Measurements from ENCODE around the gene SHISA6. TPM values are rescaled to one million over a fixed set of nuclear protein-coding genes. Genes with fewer than 3 reads are reported as not detected.

Gene SHISA6
- polyA plus RNA-seq, 1 donor from 2014 or later = 1.8 TPM

DNA sequence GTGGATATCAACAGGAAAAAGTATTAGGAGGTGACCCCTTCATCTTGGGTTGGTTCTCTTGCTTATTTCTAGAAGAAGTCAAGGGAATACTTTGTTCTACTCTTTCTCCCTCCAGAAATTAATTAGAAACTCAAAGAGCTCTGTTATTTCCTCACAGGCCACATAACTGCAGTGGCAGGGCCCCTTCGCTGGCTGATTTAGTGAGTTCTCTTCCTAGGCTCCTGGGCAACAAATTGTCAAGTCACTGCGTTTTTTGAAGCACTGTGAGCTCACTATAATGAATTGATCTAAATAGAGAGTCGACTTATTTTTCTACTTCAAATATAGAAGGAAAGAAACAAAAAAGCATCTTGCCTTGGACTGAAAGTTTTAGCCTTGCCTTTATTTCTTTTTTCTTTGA lies 4.8 kb downstream of the SHISA6 start:
- H3F3A ChIP-seq (ENCODE audit: insufficient read depth, low read length, poor library complexity, severe bottlenecking) = no peaks in the 10 kb centered on the region
- no peaks in the 10 kb centered on the region for H3K9me3 ChIP-seq (ENCODE audit: low read length)
- no peak overlapping the region for H3K4me3 ChIP-seq (ENCODE audit: low read length)
- no peaks in the 10 kb centered on the region for H3K36me3 ChIP-seq (ENCODE audit: insufficient read depth, low read length)
- no peak overlapping the region for H3K9ac ChIP-seq (ENCODE audit: low read length)
- H3K79me2 ChIP-seq (replicated peaks; ENCODE audit: insufficient read depth, low read length) = no peaks in the 10 kb centered on the region
- H3K4me2 ChIP-seq (ENCODE audit: low read length) = no peak overlapping the region
- H3K27ac ChIP-seq (ENCODE audit: low read length) = no peak overlapping the region
- TF ChIP-seq, protein P1, sequence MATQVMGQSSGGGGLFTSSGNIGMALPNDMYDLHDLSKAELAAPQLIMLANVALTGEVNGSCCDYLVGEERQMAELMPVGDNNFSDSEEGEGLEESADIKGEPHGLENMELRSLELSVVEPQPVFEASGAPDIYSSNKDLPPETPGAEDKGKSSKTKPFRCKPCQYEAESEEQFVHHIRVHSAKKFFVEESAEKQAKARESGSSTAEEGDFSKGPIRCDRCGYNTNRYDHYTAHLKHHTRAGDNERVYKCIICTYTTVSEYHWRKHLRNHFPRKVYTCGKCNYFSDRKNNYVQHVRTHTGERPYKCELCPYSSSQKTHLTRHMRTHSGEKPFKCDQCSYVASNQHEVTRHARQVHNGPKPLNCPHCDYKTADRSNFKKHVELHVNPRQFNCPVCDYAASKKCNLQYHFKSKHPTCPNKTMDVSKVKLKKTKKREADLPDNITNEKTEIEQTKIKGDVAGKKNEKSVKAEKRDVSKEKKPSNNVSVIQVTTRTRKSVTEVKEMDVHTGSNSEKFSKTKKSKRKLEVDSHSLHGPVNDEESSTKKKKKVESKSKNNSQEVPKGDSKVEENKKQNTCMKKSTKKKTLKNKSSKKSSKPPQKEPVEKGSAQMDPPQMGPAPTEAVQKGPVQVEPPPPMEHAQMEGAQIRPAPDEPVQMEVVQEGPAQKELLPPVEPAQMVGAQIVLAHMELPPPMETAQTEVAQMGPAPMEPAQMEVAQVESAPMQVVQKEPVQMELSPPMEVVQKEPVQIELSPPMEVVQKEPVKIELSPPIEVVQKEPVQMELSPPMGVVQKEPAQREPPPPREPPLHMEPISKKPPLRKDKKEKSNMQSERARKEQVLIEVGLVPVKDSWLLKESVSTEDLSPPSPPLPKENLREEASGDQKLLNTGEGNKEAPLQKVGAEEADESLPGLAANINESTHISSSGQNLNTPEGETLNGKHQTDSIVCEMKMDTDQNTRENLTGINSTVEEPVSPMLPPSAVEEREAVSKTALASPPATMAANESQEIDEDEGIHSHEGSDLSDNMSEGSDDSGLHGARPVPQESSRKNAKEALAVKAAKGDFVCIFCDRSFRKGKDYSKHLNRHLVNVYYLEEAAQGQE (IDR thresholded peaks at IDR 0.05; ENCODE audit: borderline replicate concordance) = no peak
- no peak for TF ChIP-seq SMC3 (conservative IDR thresholded peaks at IDR 0.05; ENCODE audit: poor library complexity)
- TF ChIP-seq POLR2AphosphoS5 (IDR thresholded peaks at IDR 0.05) = no peak
- no peak for TF ChIP-seq EZH2 (IDR thresholded peaks at IDR 0.05; ENCODE audit: borderline replicate concordance, insufficient read depth, low read length, poor library complexity, severe bottlenecking)
- H3K9me2 ChIP-seq (ENCODE audit: insufficient read depth, low read length) = no peaks in the 10 kb centered on the region
- no peak overlapping the region for H2AFZ ChIP-seq (ENCODE audit: low read depth, low read length)
- peaks cover 24% of the 10 kb centered on the region for H3K27me3 ChIP-seq (ENCODE audit: insufficient read depth, low read depth, low read length)
- no peaks in the 10 kb centered on the region for H4K20me1 ChIP-seq (ENCODE audit: insufficient read depth)

DNA sequence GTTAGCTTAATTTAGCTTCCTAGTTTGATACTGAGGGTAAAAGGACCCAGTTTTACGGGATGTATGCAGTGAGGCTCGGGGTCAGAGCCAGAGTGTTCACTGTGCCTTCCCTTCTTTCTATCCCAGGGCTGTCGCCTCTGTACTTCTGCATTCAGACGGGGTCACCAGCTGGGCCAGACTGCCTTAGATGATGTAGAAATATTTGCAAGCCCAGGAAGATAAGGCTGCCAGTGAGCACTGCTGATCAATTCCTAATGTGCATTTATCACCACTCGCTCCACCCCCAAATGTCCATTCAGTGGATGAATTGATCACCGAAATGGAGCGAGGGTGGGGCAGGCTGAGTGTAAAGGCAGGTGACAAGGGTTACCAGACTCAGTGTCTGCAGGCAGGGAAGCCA lies 9.1 kb downstream of the SHISA6 start:
- Histone ChIP-seq H2AFZ (ENCODE audit: low read depth, low read length) (no peak overlapping the region), H4K20me1 (ENCODE audit: insufficient read depth) (no peaks in the 10 kb centered on the region), H3F3A (ENCODE audit: insufficient read depth, low read length, poor library complexity, severe bottlenecking) (no peaks in the 10 kb centered on the region), H3K9me3 (ENCODE audit: low read length) (no peaks in the 10 kb centered on the region), H3K79me2 (replicated peaks; ENCODE audit: insufficient read depth, low read length) (no peaks in the 10 kb centered on the region), H3K9me2 (ENCODE audit: insufficient read depth, low read length) (no peaks in the 10 kb centered on the region), H3K4me3 (ENCODE audit: low read length) (no peak overlapping the region), H3K9ac (ENCODE audit: low read length) (no peak overlapping the region), H3K4me2 (ENCODE audit: low read length) (no peak overlapping the region), H3K36me3 (ENCODE audit: insufficient read depth, low read length) (no peaks in the 10 kb centered on the region), H3K27me3 (ENCODE audit: insufficient read depth, low read depth, low read length) (no peaks in the 10 kb centered on the region), H3K27ac (ENCODE audit: low read length) (no peak overlapping the region)
- TF ChIP-seq EP300 (conservative IDR thresholded peaks at IDR 0.05; ENCODE audit: poor library complexity, severe bottlenecking) = no peak
- no peak for TF ChIP-seq EZH2 (IDR thresholded peaks at IDR 0.05; ENCODE audit: borderline replicate concordance, insufficient read depth, low read length, poor library complexity, severe bottlenecking)
- TF ChIP-seq, protein P1 (IDR thresholded peaks at IDR 0.05; ENCODE audit: borderline replicate concordance) = no peak

DNA sequence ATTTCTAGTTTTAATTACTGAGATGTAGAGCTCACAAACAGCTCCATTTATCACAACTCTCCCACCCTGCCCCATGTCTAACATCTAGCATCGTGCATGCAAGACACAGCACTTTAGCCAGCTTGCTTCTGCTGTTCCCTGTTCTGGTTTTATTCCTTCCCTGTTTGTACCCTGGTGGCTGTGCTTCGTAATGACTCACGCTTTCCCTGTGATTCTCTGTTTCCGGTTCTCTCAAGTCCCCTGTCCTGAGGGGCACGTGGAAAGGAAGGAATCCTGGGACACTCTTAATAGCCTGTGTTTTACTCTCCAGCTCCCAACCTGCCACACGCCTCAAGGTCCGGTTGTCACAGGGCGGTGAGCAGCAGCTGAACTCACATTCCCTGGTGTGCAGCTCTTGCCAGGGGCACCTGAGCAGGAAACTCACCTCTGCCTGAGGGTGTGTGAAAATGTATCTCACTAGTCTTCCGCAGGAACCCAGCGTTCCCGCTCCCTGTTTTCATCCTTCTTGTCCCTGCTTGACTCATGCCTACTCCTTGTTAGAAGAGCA lies 10.6 kb downstream of the SHISA6 start:
- Histone ChIP-seq H2AFZ (ENCODE audit: low read depth, low read length) (no peak overlapping the region), H3K4me2 (ENCODE audit: low read length) (no peak overlapping the region), H3K79me2 (replicated peaks; ENCODE audit: insufficient read depth, low read length) (no peaks in the 10 kb centered on the region), H3K36me3 (ENCODE audit: insufficient read depth, low read length) (no peaks in the 10 kb centered on the region), H3K9ac (ENCODE audit: low read length) (no peak overlapping the region), H3F3A (ENCODE audit: insufficient read depth, low read length, poor library complexity, severe bottlenecking) (no peaks in the 10 kb centered on the region), H3K27me3 (ENCODE audit: insufficient read depth, low read depth, low read length) (no peaks in the 10 kb centered on the region), H3K4me3 (ENCODE audit: low read length) (no peak overlapping the region), H4K20me1 (ENCODE audit: insufficient read depth) (no peaks in the 10 kb centered on the region), H3K9me2 (ENCODE audit: insufficient read depth, low read length) (no peaks in the 10 kb centered on the region), H3K27ac (ENCODE audit: low read length) (no peak overlapping the region), H3K9me3 (ENCODE audit: low read length) (no peaks in the 10 kb centered on the region)
- no peak for TF ChIP-seq POLR2AphosphoS5 (IDR thresholded peaks at IDR 0.05)
- TF ChIP-seq TAF1 (IDR thresholded peaks at IDR 0.05; ENCODE audit: low read depth) = no peak
- TF ChIP-seq, protein P2, sequence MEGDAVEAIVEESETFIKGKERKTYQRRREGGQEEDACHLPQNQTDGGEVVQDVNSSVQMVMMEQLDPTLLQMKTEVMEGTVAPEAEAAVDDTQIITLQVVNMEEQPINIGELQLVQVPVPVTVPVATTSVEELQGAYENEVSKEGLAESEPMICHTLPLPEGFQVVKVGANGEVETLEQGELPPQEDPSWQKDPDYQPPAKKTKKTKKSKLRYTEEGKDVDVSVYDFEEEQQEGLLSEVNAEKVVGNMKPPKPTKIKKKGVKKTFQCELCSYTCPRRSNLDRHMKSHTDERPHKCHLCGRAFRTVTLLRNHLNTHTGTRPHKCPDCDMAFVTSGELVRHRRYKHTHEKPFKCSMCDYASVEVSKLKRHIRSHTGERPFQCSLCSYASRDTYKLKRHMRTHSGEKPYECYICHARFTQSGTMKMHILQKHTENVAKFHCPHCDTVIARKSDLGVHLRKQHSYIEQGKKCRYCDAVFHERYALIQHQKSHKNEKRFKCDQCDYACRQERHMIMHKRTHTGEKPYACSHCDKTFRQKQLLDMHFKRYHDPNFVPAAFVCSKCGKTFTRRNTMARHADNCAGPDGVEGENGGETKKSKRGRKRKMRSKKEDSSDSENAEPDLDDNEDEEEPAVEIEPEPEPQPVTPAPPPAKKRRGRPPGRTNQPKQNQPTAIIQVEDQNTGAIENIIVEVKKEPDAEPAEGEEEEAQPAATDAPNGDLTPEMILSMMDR (IDR thresholded peaks at IDR 0.05; ENCODE audit: poor library complexity, severe bottlenecking) = no peak
- no peak for TF ChIP-seq EP300 (conservative IDR thresholded peaks at IDR 0.05; ENCODE audit: poor library complexity, severe bottlenecking)
- TF ChIP-seq, protein P1 (IDR thresholded peaks at IDR 0.05; ENCODE audit: borderline replicate concordance) = no peak
- no peak for TF ChIP-seq MXI1 (conservative IDR thresholded peaks at IDR 0.05; ENCODE audit: poor library complexity, severe bottlenecking)
- TF ChIP-seq EZH2 (IDR thresholded peaks at IDR 0.05; ENCODE audit: borderline replicate concordance, insufficient read depth, low read length, poor library complexity, severe bottlenecking) = no peak
- no peak for TF ChIP-seq SMC3 (conservative IDR thresholded peaks at IDR 0.05; ENCODE audit: poor library complexity)
